Lung microvascular endothelial cell (primary cell): Measurements from ENCODE around the gene RPL15. TPM values are rescaled to one million over a fixed set of nuclear protein-coding genes. Genes with fewer than 3 reads are reported as not detected.

Experiments used
- DNase-seq, 2 donors: peaks; one replicate each; pipeline versions ENCODE4 v3.0.0 to v3.0.0-alpha.2; 2010; ENCODE audit warnings: low read depth in 2 of 2
- total RNA-seq: library from RNA; depleted of rRNA; stranded (reverse); fragments of >200 nt; gene quantifications from 2 replicates; pipeline ENCODE4 v1.2.1, GENCODE V29; 2014

Gene RPL15
- total RNA-seq, 1 donor from 2014 or later = 2,538 TPM

DNA sequence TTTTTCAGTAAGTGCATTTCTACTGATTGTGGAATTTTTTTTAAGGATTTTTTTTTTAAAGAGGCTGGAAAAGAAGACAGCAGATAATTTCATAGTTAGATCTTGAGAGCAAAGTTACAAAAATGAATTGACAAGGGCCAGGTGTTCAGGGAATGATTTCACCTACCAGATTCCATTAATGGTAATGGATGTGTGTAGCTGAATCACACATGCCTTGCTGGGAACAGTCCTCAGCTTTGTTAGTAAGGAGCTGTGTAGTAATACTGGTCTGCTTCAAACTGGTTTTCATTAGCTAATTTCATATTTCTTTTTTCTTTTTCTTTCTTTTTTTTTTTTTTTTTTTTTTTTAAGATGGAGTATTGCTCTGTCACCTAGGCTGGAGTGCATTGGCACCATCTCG lies 44.1 kb downstream of the RPL15 start:
- DNase-seq = no peak

DNA sequence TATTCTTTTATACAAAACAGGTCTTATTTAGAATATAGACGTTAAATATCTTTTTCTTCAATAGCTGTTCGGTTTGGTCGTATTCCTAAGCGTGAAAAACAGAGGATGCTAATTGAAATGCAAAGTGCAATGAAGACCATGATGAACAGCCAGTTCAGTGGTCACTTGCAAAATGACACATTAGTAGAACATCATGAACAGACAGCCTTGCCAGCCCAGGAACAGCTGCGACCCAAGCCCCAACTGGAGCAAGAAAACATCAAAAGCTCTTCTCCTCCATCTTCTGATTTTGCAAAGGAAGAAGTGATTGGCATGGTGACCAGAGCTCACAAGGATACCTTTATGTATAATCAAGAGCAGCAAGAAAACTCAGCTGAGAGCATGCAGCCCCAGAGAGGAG lies 45.0 kb downstream of the RPL15 start:
- DNase-seq = no peak

DNA sequence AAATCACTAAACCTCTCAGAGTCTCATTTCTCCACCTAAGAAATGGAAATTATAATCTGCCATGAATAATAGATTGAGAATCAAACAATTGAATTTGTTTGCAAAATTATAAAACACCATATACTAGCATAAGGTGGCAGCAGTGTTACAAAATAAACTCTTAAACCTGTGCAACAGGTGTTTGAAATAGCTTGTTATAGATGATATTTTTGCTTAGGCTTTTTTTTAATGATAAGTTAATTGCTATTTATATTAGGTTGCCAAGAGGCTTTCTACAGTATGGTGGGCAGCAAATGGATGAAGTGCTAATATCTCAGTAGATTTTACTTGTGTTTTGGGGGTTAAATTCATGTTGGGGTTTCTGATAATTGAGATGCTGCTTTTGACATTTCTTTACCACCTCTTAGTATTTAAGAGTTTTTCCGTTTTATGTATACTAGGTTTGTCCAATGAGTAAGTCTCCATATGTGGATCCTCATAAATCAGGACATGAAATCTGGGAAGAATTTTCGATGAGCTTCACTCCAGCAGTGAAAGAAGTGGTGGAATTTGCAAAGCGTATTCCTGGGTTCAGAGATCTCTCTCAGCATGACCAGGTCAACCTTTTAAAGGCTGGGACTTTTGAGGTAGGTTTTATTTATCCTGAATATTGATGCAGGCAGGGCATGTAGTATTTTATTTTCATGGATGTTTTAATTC lies 47.8 kb downstream of the RPL15 start:
- no peak for DNase-seq

DNA sequence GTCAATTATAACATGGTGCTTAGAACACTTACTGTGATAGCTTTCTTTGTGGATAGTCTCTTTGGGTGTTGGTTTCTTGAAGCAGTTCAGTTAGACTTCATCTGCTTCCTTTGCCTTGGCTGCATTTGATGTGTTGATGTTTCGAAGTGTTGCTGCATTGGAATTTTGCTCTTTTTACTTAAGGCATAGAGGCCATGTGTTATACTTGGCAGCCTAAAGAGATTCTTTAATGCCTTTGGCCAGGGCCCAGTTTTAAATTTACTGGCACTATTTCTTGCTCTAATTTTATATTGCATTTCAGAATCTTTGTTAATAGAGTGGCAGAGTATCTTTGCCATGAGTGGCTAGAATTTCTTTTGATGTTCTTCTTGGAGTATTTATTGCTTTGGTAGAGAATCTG lies 49.4 kb downstream of the RPL15 start:
- DNase-seq = no peak

DNA sequence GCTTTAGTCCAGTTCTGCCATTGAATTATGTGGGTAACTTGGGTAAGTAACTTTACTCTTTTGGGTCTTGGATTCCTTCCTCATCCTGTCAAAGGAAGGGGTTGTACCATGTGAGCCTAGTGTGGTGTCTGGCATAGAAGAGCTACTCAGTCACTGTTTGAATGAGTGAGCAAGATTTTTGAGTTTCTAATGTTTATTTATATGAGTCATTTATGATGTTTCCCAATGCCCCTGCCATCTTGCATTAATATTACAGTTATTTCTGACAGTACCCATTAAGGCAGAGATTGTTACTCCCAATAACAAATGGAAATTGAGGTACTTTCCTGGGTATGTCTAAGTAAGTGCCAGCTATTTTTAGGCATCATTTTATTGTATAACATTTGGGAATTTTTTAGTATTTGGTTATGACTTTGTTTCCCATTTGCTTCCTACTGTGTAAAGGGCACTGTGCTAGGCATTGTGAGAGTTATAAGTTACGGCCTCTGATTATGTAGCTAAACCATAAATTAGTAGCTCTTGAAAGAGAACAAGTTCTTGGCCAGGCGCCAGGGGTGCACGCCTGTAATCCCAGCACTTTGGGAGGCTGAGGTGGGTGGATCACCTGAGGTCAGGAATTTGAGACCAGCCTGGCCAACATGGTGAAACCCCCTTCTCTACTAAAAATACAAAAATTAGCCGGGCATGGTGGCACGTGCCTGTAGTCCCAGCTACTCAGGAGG lies 51.7 kb downstream of the RPL15 start:
- peak in 1 of 2 donors; percentile 47 for DNase-seq

DNA sequence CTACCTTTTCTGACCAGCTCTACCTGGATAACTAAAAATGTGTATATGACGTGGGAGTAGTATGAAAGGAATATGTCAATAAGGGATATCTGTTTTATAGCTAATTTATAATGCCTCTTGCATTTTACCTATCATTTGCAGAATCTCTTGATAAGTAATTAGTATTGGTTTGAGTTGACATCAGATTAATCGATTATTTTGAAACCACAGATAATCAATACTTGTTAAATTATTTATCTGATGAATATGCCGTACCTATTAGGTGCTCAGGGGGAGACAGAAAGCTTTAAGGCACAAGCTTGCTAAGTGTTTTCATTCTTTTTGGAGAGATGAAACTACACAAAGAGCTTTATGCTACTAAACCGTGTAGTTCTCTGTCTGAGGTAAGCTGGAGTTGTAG lies 52.5 kb downstream of the RPL15 start:
- DNase-seq = no peak

Other genes starting within 250 kb of the RPL15 start
- gene UBE2E1, start 111.2 kb upstream of the RPL15 start, total RNA-seq = 98.8 and 106 TPM in 2 replicates
- 5.7 and 7.3 TPM in 2 replicates for gene NKIRAS1, start 142 bp upstream of the RPL15 start, total RNA-seq
- 22.7 and 31.3 TPM in 2 replicates for gene NR1D2, start 28.2 kb downstream of the RPL15 start, total RNA-seq